NCI-H526 treated with DMSO at 0.1 percent for 48 hours (cell line): ENCODE data around the gene SORCS2.
A peak's percentile ranks its signal among the peaks of the same experiment; 100 is the strongest.

Experiments used
- DNase-seq: peaks from one replicate; lab custom pipeline; 2025; lab: John Stamatoyannopoulos, UW

Gene SORCS2

DNA sequence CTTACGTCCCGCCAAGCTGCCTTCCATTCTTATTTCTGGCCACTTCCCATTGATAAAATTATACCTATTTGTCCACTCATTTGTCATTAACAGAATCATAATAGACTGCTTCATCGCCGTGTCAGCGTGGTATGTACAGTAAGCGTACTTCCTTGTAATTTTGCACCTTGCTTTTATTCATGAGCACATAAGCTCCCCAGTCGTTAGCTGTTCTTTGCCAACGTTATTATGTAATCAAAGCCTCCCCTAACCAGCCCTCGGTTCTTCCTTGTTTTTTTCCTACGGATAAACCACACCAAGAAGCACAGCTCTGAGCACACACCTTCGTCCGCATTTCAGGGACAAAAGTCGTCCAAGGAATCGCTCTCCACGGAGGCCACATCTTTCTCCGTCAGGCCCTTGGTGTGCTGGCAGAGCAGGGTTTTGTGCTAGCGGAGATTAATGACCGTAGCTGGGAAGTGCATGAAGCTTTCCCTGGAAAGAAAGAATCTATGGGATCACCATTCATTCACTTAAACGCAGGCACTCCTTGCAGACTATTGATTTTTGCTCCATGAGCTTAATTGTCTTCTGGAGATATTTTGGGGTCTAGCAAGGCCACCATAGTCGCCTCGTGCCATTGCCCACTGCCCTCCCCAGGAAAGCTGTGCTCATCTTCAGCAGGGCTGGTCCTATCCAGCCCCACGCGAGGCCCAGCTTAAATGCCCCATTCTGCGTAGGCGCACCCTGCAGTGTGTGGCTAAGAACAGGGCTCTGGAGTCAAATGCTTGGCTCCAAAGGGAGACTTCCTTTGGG, 443.3 kb downstream of the SORCS2 start:
- DNase-seq = no peak

- DNase-seq = no peak
These were observed 443.8 kb downstream of the SORCS2 start for GRCh38 chr4:7636240-7636508.

GRCh38 chr4:7637139-7637538, 444.8 kb downstream of the SORCS2 start:
- no peak for DNase-seq

DNA sequence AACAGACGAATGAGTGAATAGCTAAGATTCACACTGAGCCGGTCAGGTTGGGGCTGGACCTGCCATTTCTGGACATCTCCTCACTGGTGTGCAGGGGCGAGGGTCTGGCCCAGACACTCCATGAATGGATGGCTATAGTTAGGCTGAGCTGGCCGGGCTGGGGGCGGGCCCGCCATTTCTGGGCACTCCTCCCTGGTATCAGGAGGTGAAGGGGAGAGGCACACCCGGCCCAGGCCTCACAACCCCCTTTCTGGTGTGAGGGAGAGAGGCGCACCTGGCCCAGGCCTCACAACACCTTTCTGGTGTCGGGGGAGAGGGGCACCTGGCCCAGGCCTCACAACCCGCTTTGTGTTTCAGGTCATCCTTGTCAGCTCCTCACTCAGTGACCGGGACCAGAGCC, 445.6 kb downstream of the SORCS2 start:
- no peak for DNase-seq

- DNase-seq = no peak
These were observed 446.2 kb downstream of the SORCS2 start for GRCh38 chr4:7638489-7638888.

GRCh38 chr4:7638984-7639789, 446.8 kb downstream of the SORCS2 start:
- no peak for DNase-seq

GRCh38 chr4:7640136-7640535, 447.8 kb downstream of the SORCS2 start:
- no peak for DNase-seq

DNA sequence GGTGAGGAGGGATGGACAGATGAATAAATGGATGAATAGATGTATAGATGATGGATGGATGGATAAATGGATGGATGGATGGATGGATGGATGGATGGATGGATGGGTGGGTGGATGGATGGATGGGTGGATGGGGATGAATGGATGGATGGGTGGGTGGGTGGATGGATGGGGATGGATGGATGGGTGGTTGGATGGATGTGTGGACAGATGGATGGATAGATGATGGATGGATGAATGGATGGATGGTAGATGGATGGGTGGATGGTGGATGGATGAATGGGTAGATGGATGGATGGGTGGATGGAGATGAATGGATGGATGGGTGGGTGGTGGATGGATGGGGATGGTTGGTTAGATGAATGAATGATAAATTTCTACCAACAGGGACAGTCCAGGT, 449.4 kb downstream of the SORCS2 start:
- DNase-seq = no peak

GRCh38 chr4:7642741-7643458, 450.6 kb downstream of the SORCS2 start:
- no peak for DNase-seq

GRCh38 chr4:7645158-7645557, 452.8 kb downstream of the SORCS2 start:
- DNase-seq = no peak

DNA sequence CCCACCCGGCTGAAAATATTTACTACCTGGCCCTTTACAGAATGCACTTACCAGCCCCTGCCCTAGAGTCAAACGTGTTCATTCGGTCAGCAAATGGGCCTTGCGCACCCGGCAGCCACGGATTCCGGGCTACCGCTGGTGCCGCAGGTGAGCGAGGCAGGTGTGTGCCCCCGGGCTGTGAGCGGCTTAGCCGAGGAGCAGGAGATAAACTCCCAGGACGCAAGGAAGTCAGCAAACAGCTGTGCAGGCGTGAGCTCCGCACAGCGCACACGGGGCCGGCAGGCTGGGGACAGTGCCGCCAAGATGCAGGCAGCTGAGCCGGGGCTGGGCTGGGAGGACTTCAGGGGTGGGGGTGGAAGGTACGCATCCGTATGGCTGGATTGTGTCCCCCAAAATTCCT, 453.6 kb downstream of the SORCS2 start:
- DNase-seq = peak; percentile 61

- DNase-seq = no peak
These were observed 454.2 kb downstream of the SORCS2 start for GRCh38 chr4:7646384-7647061.

- no peak for DNase-seq
These were observed 454.8 kb downstream of the SORCS2 start for GRCh38 chr4:7647186-7647585.

GRCh38 chr4:7647600-7648543, 455.5 kb downstream of the SORCS2 start:
- no peak for DNase-seq

DNA sequence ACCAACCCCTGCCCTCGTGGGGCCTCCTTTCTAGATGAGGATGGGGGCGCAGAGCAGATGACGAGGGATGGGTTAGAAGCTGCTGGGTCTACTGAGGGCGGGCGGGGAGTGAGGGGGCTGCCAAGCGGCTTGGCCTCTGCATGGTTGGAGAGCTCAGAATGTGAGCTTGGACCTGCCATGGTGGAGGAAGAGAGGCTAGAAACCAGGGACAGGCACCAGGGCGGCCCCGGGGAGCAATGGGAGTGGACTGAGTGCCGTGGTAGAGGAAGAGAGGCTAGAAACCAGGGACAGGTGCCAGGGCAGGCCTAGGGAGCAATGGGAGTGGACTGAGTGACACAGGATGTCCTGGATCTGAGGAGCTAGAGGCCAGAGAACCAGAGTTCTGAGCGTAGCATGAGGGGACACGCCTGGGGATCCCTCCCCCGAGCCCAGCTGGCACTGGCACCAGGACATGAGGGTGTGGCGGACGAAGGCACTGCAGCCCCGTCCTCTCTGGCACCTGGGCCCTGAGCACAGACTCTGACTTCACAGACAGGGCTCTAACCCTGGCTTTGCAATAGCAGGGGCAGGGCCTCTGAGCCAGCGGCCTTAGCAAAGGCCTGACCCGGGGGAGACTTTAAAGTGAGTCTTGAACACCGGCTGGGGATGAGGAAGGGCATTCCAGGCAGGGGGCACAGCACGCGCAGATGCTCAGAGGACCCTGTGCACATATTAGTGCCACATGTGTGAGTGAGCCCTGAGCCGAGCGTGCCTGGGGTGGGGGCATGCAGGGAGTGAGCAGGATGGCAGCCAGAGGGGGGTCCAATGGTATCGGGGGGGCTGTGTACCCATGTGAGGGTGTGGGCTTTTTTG, 456.4 kb downstream of the SORCS2 start:
- DNase-seq = no peak

DNA sequence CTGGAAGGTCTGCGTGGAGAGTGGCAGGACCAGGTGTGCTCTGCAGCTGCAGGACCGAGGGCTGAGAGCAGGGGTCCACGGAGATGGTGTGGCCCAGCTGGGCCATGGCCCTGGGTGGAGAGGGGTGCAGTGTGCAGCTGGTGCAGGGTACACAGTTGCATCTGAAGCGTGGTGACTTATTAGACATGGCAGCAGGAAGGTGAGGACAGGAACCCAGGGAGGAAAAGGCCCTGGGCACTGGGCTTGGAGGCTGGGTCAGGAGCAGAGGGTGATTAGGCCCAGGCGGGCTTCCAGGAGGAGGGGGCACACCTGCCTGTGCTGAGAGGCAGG, 457.0 kb downstream of the SORCS2 start:
- DNase-seq = no peak

DNA sequence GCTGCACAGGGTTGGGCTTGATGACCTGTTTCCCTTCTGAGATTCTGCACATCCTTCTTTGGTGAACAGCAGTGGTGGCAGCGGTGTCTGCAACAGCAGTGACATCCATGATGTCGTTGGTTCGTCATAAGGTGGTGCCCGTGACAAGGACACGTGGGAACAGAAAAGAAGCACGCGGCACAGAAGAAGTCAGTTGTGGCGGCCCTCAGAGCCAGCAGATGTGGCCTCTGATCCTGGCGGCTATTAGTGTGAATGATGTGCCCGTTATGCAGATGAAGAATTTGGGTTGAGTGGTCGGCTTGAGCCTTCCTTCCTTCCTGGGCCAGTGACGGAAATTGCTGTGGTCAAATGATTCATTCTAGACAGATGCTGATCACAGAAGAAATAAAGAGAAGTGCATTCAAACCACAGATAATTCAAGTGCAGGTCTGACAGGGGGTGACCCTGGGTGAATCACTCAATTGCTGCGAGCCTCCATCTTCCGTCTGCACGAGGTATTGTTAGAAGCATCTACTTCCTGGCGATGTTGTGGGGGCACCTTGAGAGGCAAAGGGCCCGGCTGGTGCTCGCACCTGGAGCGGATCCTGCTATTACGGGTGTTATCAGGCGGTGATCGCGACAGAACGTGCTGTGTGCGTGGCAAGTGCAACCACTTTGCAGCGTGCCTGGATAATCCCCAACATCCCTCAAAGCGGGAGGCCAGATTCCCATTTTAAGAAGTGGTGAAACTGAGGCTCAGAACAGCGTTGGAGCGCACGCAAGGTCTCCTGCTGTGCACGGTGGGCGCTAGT, 457.6 kb downstream of the SORCS2 start:
- DNase-seq = no peak

- DNase-seq = no peak
These were observed 458.5 kb downstream of the SORCS2 start for GRCh38 chr4:7650606-7651385.

DNA sequence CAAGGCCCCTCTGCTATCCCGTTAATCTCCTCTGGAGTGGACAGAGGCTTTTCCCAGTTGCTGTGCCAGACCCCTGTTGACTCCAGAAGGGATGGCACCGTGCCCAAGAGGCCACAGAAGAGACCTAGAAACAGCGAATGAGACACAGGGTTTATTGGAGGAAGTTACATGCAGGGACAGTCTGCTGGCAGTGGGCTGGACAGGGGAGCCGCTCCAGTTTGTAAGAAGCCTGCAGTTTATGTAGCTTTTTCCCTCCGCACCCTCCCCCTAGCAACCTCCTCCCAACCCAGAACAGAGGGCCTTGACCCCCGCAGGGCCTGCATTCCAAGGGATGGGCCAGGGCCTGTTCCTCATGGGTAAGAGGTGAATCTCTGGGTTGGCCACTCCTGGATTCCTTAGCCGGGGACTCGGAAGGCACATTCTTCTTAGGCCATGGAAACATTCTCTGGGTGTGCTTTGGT, 459.2 kb downstream of the SORCS2 start:
- DNase-seq = no peak
